HepG2 (cell line): ENCODE results near the gene SCFD1. TPM values are rescaled to one million over a fixed set of nuclear protein-coding genes. Genes with fewer than 3 reads are reported as not detected.

ENCODE experiments used
- ATF6 ChIP-seq: sonication (generic); formaldehyde crosslinking; conservative IDR thresholded peaks from 2 replicates; pipeline ENCODE4 v1.4.0; 2020; ENCODE audit warnings: missing genetic modification reagents
- KDM5A ChIP-seq: fragments of 200-600 bp; sonication (generic); IDR thresholded peaks from 2 replicates; pipeline ENCODE4 v1.7.0; 2018; ENCODE audit warnings: antibody characterized with exemption, mild to moderate bottlenecking, low read length, borderline replicate concordance
- MAFF ChIP-seq: IDR thresholded peaks from 2 replicates; pipeline ENCODE4 v1.6.1; 2011; ENCODE audit warnings: low read depth, low read length, improper control_type of control experiment
- NCOA5 ChIP-seq: sonication (generic); formaldehyde crosslinking; IDR thresholded peaks from 2 replicates; pipeline ENCODE4 v1.4.0; 2020; ENCODE audit warnings: missing genetic modification reagents
- SALL2 ChIP-seq: sonication (generic); formaldehyde crosslinking; IDR thresholded peaks from 2 replicates; pipeline ENCODE4 v1.8.1; 2023; ENCODE audit warnings: mild to moderate bottlenecking, missing genetic modification reagents, inconsistent platforms
- ZNF317 ChIP-seq: sonication (generic); formaldehyde crosslinking; IDR thresholded peaks from 2 replicates; pipeline ENCODE4 v1.5.0; 2020; ENCODE audit warnings: mild to moderate bottlenecking, missing genetic modification reagents
- ZNF318 ChIP-seq: sonication (generic); formaldehyde crosslinking; IDR thresholded peaks from 2 replicates; pipeline ENCODE4 v1.4.0; 2020; ENCODE audit warnings: mild to moderate bottlenecking, missing genetic modification reagents
- ZNF569 ChIP-seq: sonication (generic); formaldehyde crosslinking; IDR thresholded peaks from 2 replicates; pipeline ENCODE4 v1.5.0; 2020; ENCODE audit warnings: mild to moderate bottlenecking, missing genetic modification reagents, moderate library complexity, borderline replicate concordance
- ZNF792 ChIP-seq: IDR thresholded peaks from 2 replicates; pipeline ENCODE4 v1.6.1; 2016
- ZSCAN31 ChIP-seq: sonication (generic); formaldehyde crosslinking; IDR thresholded peaks from 2 replicates; pipeline ENCODE4 v1.5.0; 2020; ENCODE audit warnings: low read depth, mild to moderate bottlenecking, missing genetic modification reagents
- polyA plus RNA-seq, 8 experiments: library from polyadenylated mRNA; depleted of rRNA in 3 of 8; stranded (reverse) in 7 of 8; unstranded in 1 of 8; fragments of >200 nt; fragmentation: Illumina TruSeq in 4 of 8; extraction: Trizol in 4 of 8; gene quantifications; 2 replicates each; pipeline versions ENCODE4 v1.2.1 to v1.2.3, GENCODE V29; 2011 to 2016; ENCODE audit warnings: low read depth in 4 of 8, missing spikeins in 1 of 8, mixed read lengths in 1 of 8; ENCODE audit not compliant: insufficient read depth in 1 of 8
- total RNA-seq, 5 experiments: library from RNA; depleted of rRNA; stranded (reverse); fragments of >200 nt; fragmentation: Illumina TruSeq; extraction: Trizol; gene quantifications; 2 replicates each; pipeline ENCODE4 v1.2.3, GENCODE V29; 2016; ENCODE audit warnings: low read depth in 1 of 5
- TF ChIP-seq, protein P1 (sequence below): sonication (generic); formaldehyde crosslinking; IDR thresholded peaks from 2 replicates; pipeline ENCODE4 v1.4.0; 2020; ENCODE audit warnings: missing genetic modification reagents, borderline replicate concordance
- TF ChIP-seq, protein P2 (sequence below): sonication (generic); formaldehyde crosslinking; IDR thresholded peaks from 2 replicates; pipeline ENCODE4 v1.9.0; 2021; ENCODE audit warnings: missing genetic modification reagents, borderline replicate concordance
- TF ChIP-seq, protein P3 (sequence below): sonication (generic); formaldehyde crosslinking; IDR thresholded peaks from 2 replicates; pipeline ENCODE4 v1.9.0; 2021; ENCODE audit warnings: missing genetic modification reagents, borderline replicate concordance

The SCFD1 gene
- total and polyA plus RNA-seq, 2 of the 13 experiments (the other 11 are each of a cell fraction or from before 2014, with no cell fraction given), result 235 to 256 TPM

DNA sequence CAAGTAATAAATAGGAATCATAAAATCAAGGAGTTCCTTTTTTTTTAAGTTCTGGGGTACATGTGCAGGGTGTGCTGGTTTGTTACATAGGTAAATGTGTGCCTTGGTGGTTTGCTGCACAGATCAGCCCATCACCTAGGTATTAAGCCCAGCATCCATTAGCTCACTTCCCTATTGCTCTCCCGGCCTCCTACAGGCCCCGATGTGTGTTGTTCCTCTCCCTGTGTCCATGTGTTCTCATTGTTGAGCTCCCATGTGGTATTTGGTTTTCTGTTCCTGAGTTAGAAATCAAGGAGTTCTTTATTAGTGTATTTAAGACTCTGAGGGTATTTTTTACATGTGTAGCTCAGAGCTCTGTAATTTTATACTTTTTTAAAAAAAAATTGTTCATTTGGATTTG, 86.0 kb downstream of the SCFD1 start (continued):
- TF ChIP-seq ATF6 (CRISPR knock-in tag) (no peak), ZNF317 (no peak), ZNF792 (no peak), KDM5A (no peak), ZNF569 (no peak), MAFF (no peak), ZNF318 (CRISPR knock-in tag) (no peak), SALL2 (CRISPR knock-in tag) (no peak), ZSCAN31 (CRISPR knock-in tag) (no peak), NCOA5 (CRISPR knock-in tag) (no peak)
- TF ChIP-seq, protein P1, sequence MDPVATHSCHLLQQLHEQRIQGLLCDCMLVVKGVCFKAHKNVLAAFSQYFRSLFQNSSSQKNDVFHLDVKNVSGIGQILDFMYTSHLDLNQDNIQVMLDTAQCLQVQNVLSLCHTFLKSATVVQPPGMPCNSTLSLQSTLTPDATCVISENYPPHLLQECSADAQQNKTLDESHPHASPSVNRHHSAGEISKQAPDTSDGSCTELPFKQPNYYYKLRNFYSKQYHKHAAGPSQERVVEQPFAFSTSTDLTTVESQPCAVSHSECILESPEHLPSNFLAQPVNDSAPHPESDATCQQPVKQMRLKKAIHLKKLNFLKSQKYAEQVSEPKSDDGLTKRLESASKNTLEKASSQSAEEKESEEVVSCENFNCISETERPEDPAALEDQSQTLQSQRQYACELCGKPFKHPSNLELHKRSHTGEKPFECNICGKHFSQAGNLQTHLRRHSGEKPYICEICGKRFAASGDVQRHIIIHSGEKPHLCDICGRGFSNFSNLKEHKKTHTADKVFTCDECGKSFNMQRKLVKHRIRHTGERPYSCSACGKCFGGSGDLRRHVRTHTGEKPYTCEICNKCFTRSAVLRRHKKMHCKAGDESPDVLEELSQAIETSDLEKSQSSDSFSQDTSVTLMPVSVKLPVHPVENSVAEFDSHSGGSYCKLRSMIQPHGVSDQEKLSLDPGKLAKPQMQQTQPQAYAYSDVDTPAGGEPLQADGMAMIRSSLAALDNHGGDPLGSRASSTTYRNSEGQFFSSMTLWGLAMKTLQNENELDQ (CRISPR knock-in tag), result no peak
- TF ChIP-seq, protein P2, sequence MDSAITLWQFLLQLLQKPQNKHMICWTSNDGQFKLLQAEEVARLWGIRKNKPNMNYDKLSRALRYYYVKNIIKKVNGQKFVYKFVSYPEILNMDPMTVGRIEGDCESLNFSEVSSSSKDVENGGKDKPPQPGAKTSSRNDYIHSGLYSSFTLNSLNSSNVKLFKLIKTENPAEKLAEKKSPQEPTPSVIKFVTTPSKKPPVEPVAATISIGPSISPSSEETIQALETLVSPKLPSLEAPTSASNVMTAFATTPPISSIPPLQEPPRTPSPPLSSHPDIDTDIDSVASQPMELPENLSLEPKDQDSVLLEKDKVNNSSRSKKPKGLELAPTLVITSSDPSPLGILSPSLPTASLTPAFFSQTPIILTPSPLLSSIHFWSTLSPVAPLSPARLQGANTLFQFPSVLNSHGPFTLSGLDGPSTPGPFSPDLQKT (CRISPR knock-in tag), result no peak
- TF ChIP-seq, protein P3, sequence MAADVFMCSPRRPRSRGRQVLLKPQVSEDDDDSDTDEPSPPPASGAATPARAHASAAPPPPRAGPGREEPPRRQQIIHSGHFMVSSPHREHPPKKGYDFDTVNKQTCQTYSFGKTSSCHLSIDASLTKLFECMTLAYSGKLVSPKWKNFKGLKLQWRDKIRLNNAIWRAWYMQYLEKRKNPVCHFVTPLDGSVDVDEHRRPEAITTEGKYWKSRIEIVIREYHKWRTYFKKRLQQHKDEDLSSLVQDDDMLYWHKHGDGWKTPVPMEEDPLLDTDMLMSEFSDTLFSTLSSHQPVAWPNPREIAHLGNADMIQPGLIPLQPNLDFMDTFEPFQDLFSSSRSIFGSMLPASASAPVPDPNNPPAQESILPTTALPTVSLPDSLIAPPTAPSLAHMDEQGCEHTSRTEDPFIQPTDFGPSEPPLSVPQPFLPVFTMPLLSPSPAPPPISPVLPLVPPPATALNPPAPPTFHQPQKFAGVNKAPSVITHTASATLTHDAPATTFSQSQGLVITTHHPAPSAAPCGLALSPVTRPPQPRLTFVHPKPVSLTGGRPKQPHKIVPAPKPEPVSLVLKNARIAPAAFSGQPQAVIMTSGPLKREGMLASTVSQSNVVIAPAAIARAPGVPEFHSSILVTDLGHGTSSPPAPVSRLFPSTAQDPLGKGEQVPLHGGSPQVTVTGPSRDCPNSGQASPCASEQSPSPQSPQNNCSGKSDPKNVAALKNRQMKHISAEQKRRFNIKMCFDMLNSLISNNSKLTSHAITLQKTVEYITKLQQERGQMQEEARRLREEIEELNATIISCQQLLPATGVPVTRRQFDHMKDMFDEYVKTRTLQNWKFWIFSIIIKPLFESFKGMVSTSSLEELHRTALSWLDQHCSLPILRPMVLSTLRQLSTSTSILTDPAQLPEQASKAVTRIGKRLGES (CRISPR knock-in tag), result no peak
